ENCODE measurements around the gene CELSR2.

The CELSR2 gene

DNA sequence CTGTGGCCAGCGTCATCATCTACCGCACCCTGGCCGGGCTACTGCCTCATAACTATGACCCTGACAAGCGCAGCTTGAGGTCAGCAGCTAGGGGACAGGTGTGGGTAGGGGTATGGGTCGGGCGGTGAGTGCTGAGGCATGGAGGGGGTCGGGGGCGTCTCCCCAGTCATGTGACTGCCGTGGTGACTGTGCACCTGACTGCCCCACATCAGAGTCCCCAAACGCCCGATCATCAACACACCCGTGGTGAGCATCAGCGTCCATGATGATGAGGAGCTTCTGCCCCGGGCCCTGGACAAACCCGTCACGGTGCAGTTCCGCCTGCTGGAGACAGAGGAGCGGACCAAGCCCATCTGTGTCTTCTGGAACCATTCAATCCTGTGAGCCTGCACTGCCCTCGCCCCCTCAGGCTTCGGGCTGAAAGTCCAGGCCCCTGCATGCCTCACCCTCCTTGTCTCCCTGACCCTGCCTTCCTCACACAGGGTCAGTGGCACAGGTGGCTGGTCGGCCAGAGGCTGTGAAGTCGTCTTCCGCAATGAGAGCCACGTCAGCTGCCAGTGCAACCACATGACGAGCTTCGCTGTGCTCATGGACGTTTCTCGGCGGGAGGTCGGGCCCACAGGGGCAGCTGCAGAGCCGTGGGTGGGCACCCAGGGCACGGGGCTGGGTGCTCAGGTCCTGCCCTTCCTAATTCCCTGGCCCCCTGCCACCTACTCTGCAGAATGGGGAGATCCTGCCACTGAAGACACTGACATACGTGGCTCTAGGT lies 20.1 kb downstream of the CELSR2 start:
- DNase-seq (ENCODE audit: insufficient read length, low spot score) (no peak), FAIRE-seq (no peak)
- no peak for TF ChIP-seq POLR2A (IDR thresholded peaks at IDR 0.05; ENCODE audit: low read depth, low read length)

DNA sequence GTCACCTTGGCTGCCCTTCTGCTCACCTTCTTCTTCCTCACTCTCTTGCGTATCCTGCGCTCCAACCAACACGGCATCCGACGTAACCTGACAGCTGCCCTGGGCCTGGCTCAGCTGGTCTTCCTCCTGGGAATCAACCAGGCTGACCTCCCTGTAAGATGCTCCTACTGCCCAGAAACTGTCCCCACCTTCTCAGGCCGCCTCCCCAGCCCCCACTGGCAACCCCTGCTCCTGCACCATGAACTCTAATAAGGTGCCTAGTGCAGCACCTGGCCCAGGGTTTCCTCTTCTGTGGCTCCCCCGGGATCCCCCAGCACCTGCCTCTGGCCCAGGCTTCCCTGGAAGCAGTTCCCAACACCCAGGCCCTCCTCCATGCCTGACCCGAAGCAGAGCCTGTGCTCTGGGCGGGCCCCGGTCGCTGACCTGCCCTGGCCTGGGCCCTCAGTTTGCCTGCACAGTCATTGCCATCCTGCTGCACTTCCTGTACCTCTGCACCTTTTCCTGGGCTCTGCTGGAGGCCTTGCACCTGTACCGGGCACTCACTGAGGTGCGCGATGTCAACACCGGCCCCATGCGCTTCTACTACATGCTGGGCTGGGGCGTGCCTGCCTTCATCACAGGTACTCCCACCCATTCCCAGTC lies 20.8 kb downstream of the CELSR2 start:
- DNase-seq (ENCODE audit: insufficient read length, low spot score) (no peak), FAIRE-seq (no peak)
- TF ChIP-seq POLR2A (IDR thresholded peaks at IDR 0.05; ENCODE audit: low read depth, low read length): no peak

DNA sequence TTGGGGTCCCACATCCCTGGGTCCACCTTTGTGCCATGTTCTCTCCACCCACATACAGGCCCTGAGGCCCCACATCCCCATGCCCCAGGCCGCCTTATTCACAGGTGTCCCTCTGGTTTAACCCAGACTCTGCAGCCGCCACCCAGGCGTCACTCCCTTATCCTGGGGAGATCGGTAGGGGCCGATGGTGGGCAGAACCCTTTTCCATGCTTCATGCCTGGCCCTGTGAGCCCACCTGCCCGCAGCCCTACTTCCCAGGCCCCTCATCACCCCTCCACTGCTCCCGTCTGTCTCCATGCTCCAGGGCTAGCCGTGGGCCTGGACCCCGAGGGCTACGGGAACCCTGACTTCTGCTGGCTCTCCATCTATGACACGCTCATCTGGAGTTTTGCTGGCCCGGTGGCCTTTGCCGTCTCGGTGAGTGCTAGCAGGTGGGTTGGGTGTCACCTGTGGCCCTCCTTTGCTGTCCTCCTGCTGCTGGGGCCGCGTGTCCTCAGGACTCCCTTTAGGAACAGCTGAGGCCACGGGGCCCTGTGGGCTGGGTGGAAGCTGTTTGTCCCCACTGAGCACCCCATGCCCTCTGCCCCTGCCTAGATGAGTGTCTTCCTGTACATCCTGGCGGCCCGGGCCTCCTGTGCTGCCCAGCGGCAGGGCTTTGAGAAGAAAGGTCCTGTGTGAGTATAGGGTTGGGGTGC lies 21.4 kb downstream of the CELSR2 start:
- FAIRE-seq (no peak), DNase-seq (ENCODE audit: insufficient read length, low spot score) (no peak)
- no peak for TF ChIP-seq POLR2A (IDR thresholded peaks at IDR 0.05; ENCODE audit: low read depth, low read length)

DNA sequence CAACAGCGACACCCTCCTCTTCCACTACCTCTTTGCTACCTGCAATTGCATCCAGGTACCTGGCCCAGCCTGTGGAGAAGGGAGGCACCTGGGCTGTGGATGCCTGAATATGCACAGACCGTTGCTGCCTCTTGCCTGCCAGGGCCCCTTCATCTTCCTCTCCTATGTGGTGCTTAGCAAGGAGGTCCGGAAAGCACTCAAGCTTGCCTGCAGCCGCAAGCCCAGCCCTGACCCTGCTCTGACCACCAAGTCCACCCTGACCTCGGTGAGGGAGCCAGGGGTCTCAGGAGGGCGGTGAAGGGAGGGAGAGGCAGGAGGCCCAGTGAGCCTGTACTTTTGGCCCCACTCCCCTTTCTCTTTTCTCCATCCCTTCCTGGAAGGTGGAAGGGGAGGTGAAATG lies 22.1 kb downstream of the CELSR2 start:
- DNase-seq (ENCODE audit: insufficient read length, low spot score) (no peak), FAIRE-seq (no peak)
- TF ChIP-seq POLR2A (IDR thresholded peaks at IDR 0.05; ENCODE audit: low read depth, low read length): no peak

DNA sequence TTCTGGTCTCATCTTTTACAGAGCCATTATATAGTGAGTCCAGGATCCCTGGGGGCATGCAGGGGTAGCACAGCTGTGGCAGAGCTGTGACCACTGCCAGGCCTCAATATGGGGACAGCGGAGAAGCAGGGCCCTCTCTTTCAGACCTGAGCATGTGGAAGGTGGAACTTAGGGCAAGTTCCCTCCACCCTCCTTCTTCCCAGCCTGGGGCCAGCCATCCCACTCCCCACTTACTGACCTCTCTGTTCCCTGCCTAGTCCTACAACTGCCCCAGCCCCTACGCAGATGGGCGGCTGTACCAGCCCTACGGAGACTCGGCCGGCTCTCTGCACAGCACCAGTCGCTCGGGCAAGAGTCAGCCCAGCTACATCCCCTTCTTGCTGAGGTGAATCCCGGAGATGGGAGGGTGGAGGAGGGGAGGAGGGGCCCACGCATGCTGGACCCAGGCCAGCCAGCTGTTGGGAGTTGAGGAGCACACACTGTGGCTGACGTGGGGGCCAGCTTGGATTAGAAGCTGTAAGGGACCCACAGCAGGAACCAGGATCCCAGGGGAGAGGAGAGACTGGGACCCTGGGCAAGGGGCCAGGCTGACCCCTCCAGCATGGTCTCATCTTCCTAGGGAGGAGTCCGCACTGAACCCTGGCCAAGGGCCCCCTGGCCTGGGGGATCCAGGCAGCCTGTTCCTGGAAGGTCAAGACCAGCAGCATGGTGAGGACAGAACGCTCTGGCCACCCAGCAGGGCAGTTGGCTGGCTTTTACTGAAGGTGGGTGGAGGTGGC lies 22.9 kb downstream of the CELSR2 start:
- FAIRE-seq: no peak
- no peak for DNase-seq (ENCODE audit: insufficient read length, low spot score)
- no peak for TF ChIP-seq POLR2A (IDR thresholded peaks at IDR 0.05; ENCODE audit: low read depth, low read length)

DNA sequence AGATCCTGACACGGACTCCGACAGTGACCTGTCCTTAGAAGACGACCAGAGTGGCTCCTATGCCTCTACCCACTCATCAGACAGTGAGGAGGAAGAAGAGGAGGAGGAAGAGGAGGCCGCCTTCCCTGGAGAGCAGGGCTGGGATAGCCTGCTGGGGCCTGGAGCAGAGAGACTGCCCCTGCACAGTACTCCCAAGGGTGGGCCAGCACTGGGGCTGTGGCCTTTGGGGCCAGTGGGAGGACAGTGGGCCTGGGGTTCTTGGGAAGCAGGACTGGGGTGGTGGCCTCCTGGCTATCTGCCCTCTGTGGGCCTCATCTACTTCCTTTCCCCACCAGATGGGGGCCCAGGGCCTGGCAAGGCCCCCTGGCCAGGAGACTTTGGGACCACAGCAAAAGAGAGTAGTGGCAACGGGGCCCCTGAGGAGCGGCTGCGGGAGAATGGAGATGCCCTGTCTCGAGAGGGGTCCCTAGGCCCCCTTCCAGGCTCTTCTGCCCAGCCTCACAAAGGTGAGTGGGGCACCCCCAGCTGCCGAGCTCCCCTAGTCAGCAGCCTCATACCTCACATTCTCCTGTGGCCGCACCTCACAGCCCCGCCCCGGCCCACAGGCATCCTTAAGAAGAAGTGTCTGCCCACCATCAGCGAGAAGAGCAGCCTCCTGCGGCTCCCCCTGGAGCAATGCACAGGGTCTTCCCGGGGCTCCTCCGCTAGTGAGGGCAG lies 23.6 kb downstream of the CELSR2 start:
- FAIRE-seq: no peak
- TF ChIP-seq POLR2A (IDR thresholded peaks at IDR 0.05; ENCODE audit: low read depth, low read length): no peak

DNA sequence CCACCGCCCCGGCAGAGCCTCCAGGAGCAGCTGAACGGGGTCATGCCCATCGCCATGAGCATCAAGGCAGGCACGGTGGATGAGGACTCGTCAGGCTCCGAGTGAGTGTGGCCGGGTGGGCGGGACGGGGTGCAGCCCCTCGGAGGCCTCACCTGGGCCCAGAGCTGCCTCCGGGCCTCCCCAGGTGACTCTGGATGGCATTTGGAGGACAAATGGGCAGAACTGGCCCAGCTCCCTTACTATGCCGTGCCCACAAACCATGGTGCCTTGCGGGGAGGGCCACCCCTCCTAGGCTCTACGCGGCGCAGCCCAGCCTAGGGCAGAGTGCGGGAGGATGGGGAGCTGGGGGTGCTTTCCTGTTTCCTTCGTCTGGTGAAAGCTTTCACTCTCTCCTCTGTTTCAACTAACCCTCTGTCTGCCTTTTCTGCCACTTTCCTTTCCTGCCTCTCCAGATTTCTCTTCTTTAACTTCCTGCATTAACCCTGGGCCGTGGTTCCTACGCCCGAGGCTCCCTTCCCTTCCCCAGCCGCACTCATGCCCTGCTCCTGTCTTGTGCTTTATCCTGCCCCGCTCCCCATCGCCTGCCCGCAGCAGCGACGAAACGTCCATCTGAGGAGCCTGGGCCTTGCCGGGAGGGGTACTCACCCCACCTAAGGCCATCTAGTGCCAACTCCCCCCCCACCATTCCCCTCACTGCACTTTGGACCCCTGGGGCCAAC lies 24.4 kb downstream of the CELSR2 start:
- FAIRE-seq (no peak), DNase-seq (ENCODE audit: insufficient read length, low spot score) (no peak)
- no peak for TF ChIP-seq POLR2A (IDR thresholded peaks at IDR 0.05; ENCODE audit: low read depth, low read length)

More for the DNA sequence above, 23.6 kb downstream of the CELSR2 start:
- no peak for DNase-seq (ENCODE audit: insufficient read length, low spot score)

DNA sequence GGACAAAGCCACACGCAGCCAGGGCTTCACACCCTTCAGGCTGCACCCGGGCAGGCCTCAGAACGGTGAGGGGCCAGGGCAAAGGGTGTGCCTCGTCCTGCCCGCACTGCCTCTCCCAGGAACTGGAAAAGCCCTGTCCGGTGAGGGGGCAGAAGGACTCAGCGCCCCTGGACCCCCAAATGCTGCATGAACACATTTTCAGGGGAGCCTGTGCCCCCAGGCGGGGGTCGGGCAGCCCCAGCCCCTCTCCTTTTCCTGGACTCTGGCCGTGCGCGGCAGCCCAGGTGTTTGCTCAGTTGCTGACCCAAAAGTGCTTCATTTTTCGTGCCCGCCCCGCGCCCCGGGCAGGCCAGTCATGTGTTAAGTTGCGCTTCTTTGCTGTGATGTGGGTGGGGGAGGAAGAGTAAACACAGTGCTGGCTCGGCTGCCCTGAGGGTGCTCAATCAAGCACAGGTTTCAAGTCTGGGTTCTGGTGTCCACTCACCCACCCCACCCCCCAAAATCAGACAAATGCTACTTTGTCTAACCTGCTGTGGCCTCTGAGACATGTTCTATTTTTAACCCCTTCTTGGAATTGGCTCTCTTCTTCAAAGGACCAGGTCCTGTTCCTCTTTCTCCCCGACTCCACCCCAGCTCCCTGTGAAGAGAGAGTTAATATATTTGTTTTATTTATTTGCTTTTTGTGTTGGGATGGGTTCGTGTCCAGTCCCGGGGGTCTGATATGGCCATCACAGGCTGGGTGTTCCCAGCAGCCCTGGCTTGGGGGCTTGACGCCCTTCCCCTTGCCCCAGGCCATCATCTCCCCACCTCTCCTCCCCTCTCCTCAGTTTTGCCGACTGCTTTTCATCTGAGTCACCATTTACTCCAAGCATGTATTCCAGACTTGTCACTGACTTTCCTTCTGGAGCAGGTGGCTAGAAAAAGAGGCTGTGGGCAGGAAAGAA lies 25.5 kb downstream of the CELSR2 start:
- peak; percentile 6 for FAIRE-seq
- TF ChIP-seq POLR2A (IDR thresholded peaks at IDR 0.05; ENCODE audit: low read depth, low read length): no peak
- DNase-seq (ENCODE audit: insufficient read length, low spot score): peak; percentile 72

DNA sequence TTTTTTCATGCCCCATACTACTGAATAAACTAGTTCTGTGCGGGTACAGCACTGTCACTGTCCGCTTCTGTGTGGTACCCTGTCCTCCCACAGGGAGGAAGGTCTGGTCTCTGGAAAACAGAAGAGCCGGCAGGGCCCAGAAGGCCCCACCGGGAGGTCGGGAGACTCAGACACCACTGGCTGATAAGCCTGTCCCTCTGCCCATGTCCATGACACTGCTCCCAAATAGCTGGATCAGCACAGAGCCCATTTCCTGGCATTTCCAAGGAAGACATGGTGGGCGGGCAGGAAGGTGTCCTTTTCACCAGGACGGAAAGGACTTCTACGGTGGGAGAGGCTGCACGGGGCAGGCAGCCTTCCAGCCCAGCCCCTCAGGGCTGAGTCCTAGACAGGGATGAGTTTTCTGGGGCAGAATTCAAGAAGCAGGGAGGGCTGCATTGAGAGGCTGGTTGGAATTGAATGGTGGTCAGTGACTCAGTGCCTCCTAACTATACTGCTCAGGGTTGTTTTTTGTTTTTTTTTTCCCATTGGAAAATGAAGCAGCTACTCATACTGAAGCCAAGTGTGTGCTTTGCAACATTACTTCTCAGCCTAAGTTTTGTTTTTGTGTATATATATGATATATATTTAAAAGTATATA lies 26.5 kb downstream of the CELSR2 start:
- DNase-seq (ENCODE audit: insufficient read length, low spot score): no peak
- TF ChIP-seq POLR2A (IDR thresholded peaks at IDR 0.05; ENCODE audit: low read depth, low read length): no peak
- FAIRE-seq: no peak

DNA sequence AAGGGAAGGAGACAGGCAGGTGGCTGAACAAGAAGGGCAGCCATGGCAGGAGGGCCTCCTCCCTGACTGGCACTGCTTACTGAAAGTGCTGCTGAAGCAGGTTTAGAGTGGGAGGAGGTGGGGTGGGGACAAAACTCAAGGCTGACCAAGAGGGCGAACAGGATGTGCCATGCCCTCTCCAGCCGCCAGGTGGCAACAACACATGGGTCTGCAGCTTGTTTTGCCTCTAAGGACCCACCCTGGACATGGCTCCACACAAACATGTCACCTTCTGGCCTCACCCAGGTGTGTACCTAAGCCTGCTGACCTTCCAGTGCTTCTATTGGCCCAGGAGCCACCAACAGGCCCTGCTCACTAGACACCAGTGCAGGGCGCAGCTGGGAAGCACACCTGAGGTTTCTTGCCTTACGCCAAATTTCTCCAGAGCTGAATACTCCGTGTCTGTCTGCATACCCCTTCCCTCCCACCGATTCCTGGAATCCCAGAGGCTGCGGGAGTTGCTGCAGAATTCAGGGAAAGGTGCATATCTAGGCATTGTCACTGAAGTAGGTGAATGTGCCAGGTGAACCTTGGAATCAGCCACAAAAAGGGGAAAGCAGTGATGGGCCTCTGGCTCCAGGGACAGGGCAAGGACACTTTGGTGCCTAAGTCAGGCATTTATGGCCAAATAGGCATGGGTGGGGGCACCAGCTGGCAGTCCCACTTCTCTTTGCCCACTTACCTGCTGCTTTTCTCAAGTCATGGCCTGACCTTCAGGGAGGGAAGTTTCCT lies 28.3 kb downstream of the CELSR2 start:
- FAIRE-seq (peak; percentile 58), DNase-seq (ENCODE audit: insufficient read length, low spot score) (peak; percentile 70)
- TF ChIP-seq POLR2A (IDR thresholded peaks at IDR 0.05; ENCODE audit: low read depth, low read length): no peak
